Natural killer cell treated with Interleukin-12 subunit alpha and Interleukin-12 subunit beta and Interleukin-15 and Interleukin-18, amount 100 ng/mL, for 72 hours (primary cell): Measurements from ENCODE around the gene RFT1. TPM values are rescaled to one million over a fixed set of nuclear protein-coding genes. Genes with fewer than 3 reads are reported as not detected.

Source experiments
- total RNA-seq, 2 donors: library from RNA; stranded (reverse); gene quantifications; one replicate each; pipeline ENCODE4 v1.2.3, GENCODE V29; 2022

The RFT1 gene
- total RNA-seq, 2 donors from 2014 or later = 33.1 to 51.6 TPM

Other genes with a start within 250 kb of the RFT1 start
- 10 to 100 TPM; 19.8 to 31.1 TPM for gene STIMATE, start 232.9 kb downstream of the RFT1 start, total RNA-seq
- 10 to 100 TPM; 20.0 to 25.5 TPM for gene SFMBT1, start 84.4 kb downstream of the RFT1 start, total RNA-seq
- 10 to 100 TPM; 14.1 to 34.9 TPM for gene PRKCD, start 30.8 kb upstream of the RFT1 start, total RNA-seq
- 100 to 1,000 TPM; 171 to 339 TPM for gene TKT, start 125.6 kb upstream of the RFT1 start, total RNA-seq
- gene DCP1A, start 217.1 kb upstream of the RFT1 start, total RNA-seq = 10 to 100 TPM; 28.3 to 31.1 TPM